ENCODE results near the gene NTN1. TPM values are rescaled to one million over a fixed set of nuclear protein-coding genes. Genes with fewer than 3 reads are reported as not detected.

Gene NTN1
- 0.16 and 0.78 TPM in 2 replicates for total RNA-seq

GRCh38 chr17:9021158-9021991 lies at the start of gene NTN1:
NTN1 (plus strand) TSS chr17:9021510; CDS start chr17:9022374, 864 bp downstream.

Other genes with a start within 250 kb of the NTN1 start
- not detected in 2 replicates for gene MFSD6L, start 222.1 kb upstream of the NTN1 start, total RNA-seq
- gene PIK3R6, start 153.8 kb upstream of the NTN1 start, total RNA-seq, result not detected in 2 replicates
- gene PIK3R5, start 55.8 kb upstream of the NTN1 start, total RNA-seq, result 0.26 TPM in 1 of 2 replicates, not detected in the other

Data from epithelial cell of alveolus of lung (primary cell).